SU-DHL-6 (cell line): Measurements from ENCODE around the gene FRMD3.

ENCODE experiments used
- H2AFZ ChIP-seq: fragments of 200-600 bp; sonication (generic); 2 replicates; pipeline ENCODE4 v1.6.1; 2014; ENCODE audit warnings: low read depth, mild to moderate bottlenecking, moderate library complexity, mixed read lengths, antibody characterized with exemption, low read length; ENCODE audit not compliant: severe bottlenecking
- H3F3A ChIP-seq: fragments of 200-600 bp; shearing (Covaris generic); 2 replicates; pipeline ENCODE4 v1.6.0; 2016; ENCODE audit warnings: antibody characterized with exemption, mild to moderate bottlenecking; ENCODE audit not compliant: insufficient read depth
- H3K27ac ChIP-seq: fragments of 200-600 bp; sonication (generic); 2 replicates; pipeline ENCODE4 v1.5.1; 2016; ENCODE audit warnings: low read depth, mild to moderate bottlenecking, low read length, moderate library complexity, mixed read lengths
- H3K27me3 ChIP-seq: fragments of 200-600 bp; sonication (generic), shearing (Covaris generic); 2 replicates; pipeline ENCODE4 v1.6.0; 2014; ENCODE audit warnings: mild to moderate bottlenecking, low read length
- H3K36me3 ChIP-seq: fragments of 200-600 bp; sonication (generic); 2 replicates; pipeline ENCODE4 v1.6.1; 2014; ENCODE audit warnings: mild to moderate bottlenecking, low read length, mixed read lengths
- H3K4me2 ChIP-seq: fragments of 300-600, 200-600 bp; shearing (Covaris generic), sonication (generic); 2 replicates; pipeline ENCODE4 v1.6.0; 2014; ENCODE audit warnings: low read length, low read depth, mild to moderate bottlenecking; ENCODE audit not compliant: poor library complexity, severe bottlenecking
- H3K4me3 ChIP-seq: fragments of 200-600 bp; sonication (generic); 2 replicates; pipeline ENCODE4 v1.5.1; 2014; ENCODE audit warnings: antibody characterized with exemption, low read length, mild to moderate bottlenecking, mixed read lengths; ENCODE audit not compliant: insufficient read depth, poor library complexity, severe bottlenecking
- H3K79me2 ChIP-seq: fragments of 200-600 bp; sonication (generic); 2 replicates; pipeline ENCODE4 v1.6.1; 2014; ENCODE audit warnings: mild to moderate bottlenecking, low read length, moderate library complexity; ENCODE audit not compliant: insufficient read depth
- H3K9ac ChIP-seq: fragments of 200-600 bp; sonication (generic); 2 replicates; pipeline ENCODE4 v1.7.0; 2014; ENCODE audit warnings: mild to moderate bottlenecking, low read length
- H3K9me2 ChIP-seq: fragments of 200-600 bp; sonication (generic); replicated peaks from 2 replicates; pipeline ENCODE4 v1.6.1; 2014; ENCODE audit warnings: low read length; ENCODE audit not compliant: insufficient read depth
- H3K9me3 ChIP-seq: fragments of 200-600 bp; sonication (generic); 2 replicates; pipeline ENCODE4 v1.6.1; 2014; ENCODE audit warnings: low read length, mixed read lengths; ENCODE audit not compliant: insufficient read depth
- H4K20me1 ChIP-seq: fragments of 200-600 bp; sonication (generic); 2 replicates; pipeline ENCODE4 v1.6.1; 2014; ENCODE audit warnings: low read depth, mild to moderate bottlenecking, antibody characterized with exemption, low read length, moderate library complexity, mixed read lengths
- EZH2phosphoT487 ChIP-seq: fragments of 200-600 bp; sonication (generic), shearing (Covaris generic); conservative IDR thresholded peaks from 2 replicates; pipeline ENCODE4 v1.6.1; 2018; ENCODE audit warnings: mild to moderate bottlenecking, antibody characterized with exemption, low read length, moderate library complexity, mixed read lengths
- TF ChIP-seq, protein P1 (sequence below): fragments of 200-600 bp; sonication (generic); IDR thresholded peaks from one replicate; pipeline ENCODE4 v1.5.1; 2017; ENCODE audit warnings: antibody characterized with exemption, mild to moderate bottlenecking, low read length, moderate library complexity; ENCODE audit not compliant: insufficient read depth, poor library complexity, severe bottlenecking

FRMD3 gene

DNA sequence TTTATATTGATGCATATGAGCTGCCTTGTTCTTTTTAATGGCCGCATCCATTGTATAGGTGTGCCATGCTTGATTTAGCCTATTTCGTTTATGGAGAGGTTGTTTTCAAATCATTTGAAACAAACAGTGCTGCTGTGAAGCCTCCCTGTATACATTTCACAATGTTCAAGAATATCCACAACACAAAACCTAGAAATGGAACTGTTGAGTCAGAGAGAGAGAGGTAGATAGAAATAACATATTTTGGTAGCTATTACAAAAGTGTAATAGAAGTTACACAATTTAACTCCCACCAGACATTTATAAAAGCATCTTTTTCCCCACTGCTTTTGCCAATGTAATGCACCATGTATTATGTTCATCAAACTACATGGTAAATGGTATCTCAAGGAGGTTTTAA is 82.0 kb downstream of the FRMD3 start:
- Histone ChIP-seq H4K20me1 (no peaks in the 10 kb centered on the region), H3K9me3 (no peaks in the 10 kb centered on the region), H3K36me3 (no peaks in the 10 kb centered on the region), H3F3A (no peaks in the 10 kb centered on the region), H3K27ac (no peak overlapping the region), H3K79me2 (no peaks in the 10 kb centered on the region), H2AFZ (no peak overlapping the region), H3K9ac (no peak overlapping the region), H3K4me3 (no peak overlapping the region), H3K9me2 (no peaks in the 10 kb centered on the region), H3K27me3 (no peaks in the 10 kb centered on the region), H3K4me2 (no peak overlapping the region)
- TF ChIP-seq, protein P1, sequence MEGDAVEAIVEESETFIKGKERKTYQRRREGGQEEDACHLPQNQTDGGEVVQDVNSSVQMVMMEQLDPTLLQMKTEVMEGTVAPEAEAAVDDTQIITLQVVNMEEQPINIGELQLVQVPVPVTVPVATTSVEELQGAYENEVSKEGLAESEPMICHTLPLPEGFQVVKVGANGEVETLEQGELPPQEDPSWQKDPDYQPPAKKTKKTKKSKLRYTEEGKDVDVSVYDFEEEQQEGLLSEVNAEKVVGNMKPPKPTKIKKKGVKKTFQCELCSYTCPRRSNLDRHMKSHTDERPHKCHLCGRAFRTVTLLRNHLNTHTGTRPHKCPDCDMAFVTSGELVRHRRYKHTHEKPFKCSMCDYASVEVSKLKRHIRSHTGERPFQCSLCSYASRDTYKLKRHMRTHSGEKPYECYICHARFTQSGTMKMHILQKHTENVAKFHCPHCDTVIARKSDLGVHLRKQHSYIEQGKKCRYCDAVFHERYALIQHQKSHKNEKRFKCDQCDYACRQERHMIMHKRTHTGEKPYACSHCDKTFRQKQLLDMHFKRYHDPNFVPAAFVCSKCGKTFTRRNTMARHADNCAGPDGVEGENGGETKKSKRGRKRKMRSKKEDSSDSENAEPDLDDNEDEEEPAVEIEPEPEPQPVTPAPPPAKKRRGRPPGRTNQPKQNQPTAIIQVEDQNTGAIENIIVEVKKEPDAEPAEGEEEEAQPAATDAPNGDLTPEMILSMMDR, result no peak
- no peak for TF ChIP-seq EZH2phosphoT487

DNA sequence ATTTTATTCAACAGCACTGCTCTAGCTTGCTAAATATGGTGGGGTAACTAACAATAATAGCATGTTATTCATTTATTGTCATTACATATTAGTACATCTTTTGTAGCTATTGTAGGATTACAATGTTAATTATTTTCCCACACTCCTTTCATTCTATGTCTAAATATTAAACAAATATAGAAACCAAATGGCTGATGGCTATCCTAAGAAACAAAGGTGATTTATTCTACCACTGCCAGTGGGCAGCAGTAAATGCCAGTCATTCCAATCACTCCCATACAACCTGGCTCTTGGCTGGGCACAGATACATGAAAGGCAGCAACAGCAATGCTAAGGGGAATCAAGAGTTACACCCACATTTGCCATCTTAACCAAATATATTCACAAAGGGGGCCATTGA is 84.1 kb downstream of the FRMD3 start:
- TF ChIP-seq, protein P1, result no peak
- TF ChIP-seq EZH2phosphoT487, result no peak
- no peaks in the 10 kb centered on the region for H3K79me2 ChIP-seq

DNA sequence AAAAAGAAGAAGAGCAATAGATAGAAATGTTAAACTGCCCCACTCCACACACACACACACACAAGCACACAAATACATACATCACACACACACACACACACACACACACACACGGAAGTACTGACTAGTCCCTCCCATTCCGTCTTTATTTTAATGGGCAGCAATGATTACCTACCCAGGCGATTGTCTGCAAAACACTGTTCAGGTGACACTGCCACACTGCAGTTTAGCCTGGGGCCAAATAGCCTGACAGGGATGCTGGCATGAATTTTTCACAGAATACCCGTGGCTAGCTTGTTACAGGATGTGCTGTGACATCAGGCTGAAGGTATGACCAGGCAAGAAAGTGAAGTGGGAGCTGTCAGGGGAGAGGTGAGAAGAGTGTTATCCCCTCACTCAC is 86.9 kb downstream of the FRMD3 start:
- H4K20me1 ChIP-seq, result no peaks in the 10 kb centered on the region
- H3K9me3 ChIP-seq, result no peaks in the 10 kb centered on the region
- no peaks in the 10 kb centered on the region for H3K36me3 ChIP-seq
- no peak overlapping the region for H3K4me2 ChIP-seq
- H3K27me3 ChIP-seq, result no peaks in the 10 kb centered on the region
- no peak overlapping the region for H3K27ac ChIP-seq
- H3K9me2 ChIP-seq, result no peaks in the 10 kb centered on the region
- no peak overlapping the region for H2AFZ ChIP-seq
- no peak overlapping the region for H3K9ac ChIP-seq
- H3F3A ChIP-seq, result no peaks in the 10 kb centered on the region
- TF ChIP-seq, protein P1, result no peak
- no peak for TF ChIP-seq EZH2phosphoT487
- no peaks in the 10 kb centered on the region for H3K79me2 ChIP-seq
- H3K4me3 ChIP-seq, result no peak overlapping the region

More for the DNA sequence above, 84.1 kb downstream of the FRMD3 start:
- Histone ChIP-seq H3F3A (no peaks in the 10 kb centered on the region), H3K9me2 (no peaks in the 10 kb centered on the region), H3K4me3 (no peak overlapping the region), H3K27ac (no peak overlapping the region), H3K27me3 (no peaks in the 10 kb centered on the region), H2AFZ (no peak overlapping the region), H4K20me1 (no peaks in the 10 kb centered on the region), H3K9ac (no peak overlapping the region), H3K9me3 (no peaks in the 10 kb centered on the region), H3K4me2 (no peak overlapping the region), H3K36me3 (no peaks in the 10 kb centered on the region)
